Ramos (cell line): ENCODE measurements around the gene FAM234A.

ENCODE experiments used
- in situ Hi-C: fragments of 300-500 bp; cut with MboI; formaldehyde crosslinking; loops from one replicate; pipeline ENCODE4 v1.14.3; 2022; ENCODE audit warnings: low sequenced_read_pairs; ENCODE audit not compliant: unreplicated experiment

The FAM234A gene

GRCh38 chr16:280005-280460 lies 45.4 kb downstream of the FAM234A start:
- in situ Hi-C loops: no loop called here

- in situ Hi-C loops: no loop called here
Observed at GRCh38 chr16:280552-280951, 45.9 kb downstream of the FAM234A start, which contains the start of gene ARHGDIG. Gene ARHGDIG (plus strand): TSS chr16:280591. CDS start chr16:280681, 90 bp downstream.

- in situ Hi-C loops: no loop called here
Observed at GRCh38 chr16:280991-281659, 46.5 kb downstream of the FAM234A start.

- in situ Hi-C loops: no loop called here
Observed at GRCh38 chr16:281660-282255, 47.1 kb downstream of the FAM234A start.

GRCh38 chr16:282491-282890 lies 47.9 kb downstream of the FAM234A start:
- in situ Hi-C loops: no loop called here

GRCh38 chr16:283033-283805 lies 48.6 kb downstream of the FAM234A start, which contains the start of gene PDIA2:
Gene PDIA2 (plus strand): TSS chr16:283164. CDS start chr16:283170, 6 bp downstream.
- in situ Hi-C loops: no loop called here

GRCh38 chr16:284204-285120 lies 49.8 kb downstream of the FAM234A start:
- in situ Hi-C loops: no loop called here

- in situ Hi-C loops: no loop called here
Observed at GRCh38 chr16:285146-286055, 50.8 kb downstream of the FAM234A start.

- in situ Hi-C loops: no loop called here
Observed at GRCh38 chr16:286491-287297, 52.1 kb downstream of the FAM234A start.

- in situ Hi-C loops: no loop called here
Observed at GRCh38 chr16:287298-287811, 52.7 kb downstream of the FAM234A start.

- in situ Hi-C loops: no loop called here
Observed at GRCh38 chr16:287981-288920, 53.6 kb downstream of the FAM234A start.

- in situ Hi-C loops: no loop called here
Observed at GRCh38 chr16:289395-289997, 54.9 kb downstream of the FAM234A start.

GRCh38 chr16:290015-290680 lies 55.5 kb downstream of the FAM234A start:
- in situ Hi-C loops: no loop called here

GRCh38 chr16:290681-291405 lies 56.2 kb downstream of the FAM234A start:
- in situ Hi-C loops: no loop called here

GRCh38 chr16:291539-291938 lies 56.9 kb downstream of the FAM234A start:
- in situ Hi-C loops: no loop called here
